ENCODE measurements around the gene AUH.

AUH gene

DNA sequence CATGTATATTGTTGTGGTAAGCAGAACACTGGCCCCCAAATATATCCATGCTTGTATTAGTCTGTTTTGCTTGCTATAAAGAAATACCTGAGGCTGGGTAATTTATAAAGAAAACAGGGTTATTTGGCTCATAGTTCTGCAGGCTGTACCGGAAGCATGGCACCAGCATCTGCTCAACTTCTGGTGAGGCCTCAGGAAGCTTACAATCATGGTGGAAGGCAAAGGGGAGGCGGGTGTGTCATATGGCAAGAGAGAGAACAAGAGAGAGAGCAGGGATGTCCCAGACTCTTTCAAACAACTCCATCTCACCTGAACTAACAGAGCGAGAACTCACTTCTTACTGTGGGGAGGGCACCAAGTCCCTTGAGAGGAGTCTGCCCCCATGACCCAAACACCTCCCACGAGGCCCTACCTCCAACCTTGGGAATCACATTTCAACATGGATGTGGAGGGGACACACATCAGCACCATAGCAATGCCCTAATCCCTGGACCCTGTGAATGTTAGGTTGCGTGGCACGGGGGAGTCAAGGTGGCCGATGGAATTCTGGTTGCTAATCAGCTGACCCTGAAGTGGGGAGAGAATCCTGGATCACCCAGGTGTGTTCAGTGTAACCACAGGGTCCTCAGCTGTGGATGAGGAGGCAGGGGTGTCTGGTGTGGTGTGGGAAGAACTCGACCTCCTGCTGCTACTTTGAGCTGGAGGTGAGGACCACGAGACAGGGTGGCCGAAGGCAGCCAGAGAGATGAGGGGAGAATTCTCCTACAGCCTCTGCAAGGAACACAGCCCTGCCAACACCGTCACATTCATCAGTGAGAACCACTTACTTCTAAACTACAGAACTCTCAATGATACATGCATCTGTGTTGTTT is 172.8 kb downstream of the AUH start:
- no peak for DNase-seq (ENCODE audit: low spot score)

DNA sequence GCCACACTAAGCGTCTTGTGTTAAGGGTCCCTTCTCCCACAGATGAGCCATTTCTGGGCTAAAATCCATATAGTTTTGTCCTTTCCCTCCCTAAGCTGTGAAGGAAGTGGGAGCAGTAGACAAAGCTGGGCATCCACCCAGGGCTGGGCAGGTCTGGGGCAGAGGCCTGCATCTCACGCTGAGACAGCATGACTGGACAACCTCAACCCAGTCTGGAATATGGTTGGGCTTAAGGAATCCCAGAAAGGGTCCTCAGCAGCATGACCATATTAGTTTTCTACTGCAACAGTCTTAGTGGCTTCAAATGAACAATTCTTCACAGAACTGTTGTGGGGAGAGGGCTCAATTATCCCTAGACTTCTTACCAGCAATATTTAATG is 173.8 kb downstream of the AUH start:
- no peak for DNase-seq (ENCODE audit: low spot score)

DNA sequence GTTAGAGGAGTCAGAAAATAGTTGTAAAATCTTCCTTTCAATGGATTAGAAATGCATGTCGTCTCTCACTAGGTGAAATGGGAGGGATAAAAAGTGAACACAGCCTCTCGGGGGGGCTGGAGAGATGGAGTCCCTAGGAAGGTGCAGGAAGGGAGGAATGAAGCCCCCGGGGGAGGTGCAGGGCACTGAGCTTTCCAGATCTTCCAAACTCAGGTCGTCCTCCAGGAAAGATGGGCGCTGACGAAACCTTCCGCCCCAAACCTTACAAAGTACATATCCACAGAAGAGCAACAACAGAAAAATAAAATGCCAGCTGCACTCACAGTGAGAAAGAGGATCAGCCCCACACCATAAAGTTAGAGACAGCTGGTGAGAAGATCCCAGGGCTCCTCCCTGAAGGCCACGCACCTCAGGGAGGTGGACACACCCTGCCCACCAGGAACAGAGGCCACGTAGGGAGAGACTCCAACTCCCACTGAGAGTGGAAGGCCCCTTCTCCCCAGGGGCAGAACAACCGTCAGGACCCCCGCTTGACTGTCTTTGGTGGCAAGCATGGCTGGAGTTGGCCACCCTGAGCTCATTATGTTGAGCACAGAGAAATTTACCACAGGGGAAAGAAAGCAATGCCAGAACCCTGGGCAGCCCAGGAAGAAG is 174.3 kb downstream of the AUH start:
- DNase-seq (ENCODE audit: low spot score): no peak

DNA sequence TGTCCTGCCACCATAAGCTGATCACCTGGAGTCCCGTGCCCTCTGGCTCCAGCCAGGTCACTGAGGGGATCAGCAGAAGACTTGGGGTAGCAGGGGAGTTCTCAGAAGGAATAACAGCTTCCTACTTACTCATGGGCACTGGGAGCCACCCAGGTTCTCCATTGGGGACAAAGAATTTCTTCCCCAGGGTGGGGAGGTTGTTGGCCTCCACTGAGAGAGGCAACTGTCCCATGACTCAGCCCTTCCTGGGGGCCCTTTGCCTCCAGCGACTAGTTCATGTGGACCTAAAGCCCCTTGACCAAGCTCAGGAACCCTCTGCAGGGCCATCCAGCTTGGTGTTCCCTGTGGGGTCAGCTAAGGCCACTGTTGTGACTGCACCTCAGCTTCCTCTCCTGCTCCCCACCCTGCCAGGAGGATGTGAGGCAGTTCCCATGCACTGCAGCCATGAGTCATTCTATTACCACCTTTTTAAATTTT is 175.0 kb downstream of the AUH start:
- DNase-seq (ENCODE audit: low spot score): no peak

DNA sequence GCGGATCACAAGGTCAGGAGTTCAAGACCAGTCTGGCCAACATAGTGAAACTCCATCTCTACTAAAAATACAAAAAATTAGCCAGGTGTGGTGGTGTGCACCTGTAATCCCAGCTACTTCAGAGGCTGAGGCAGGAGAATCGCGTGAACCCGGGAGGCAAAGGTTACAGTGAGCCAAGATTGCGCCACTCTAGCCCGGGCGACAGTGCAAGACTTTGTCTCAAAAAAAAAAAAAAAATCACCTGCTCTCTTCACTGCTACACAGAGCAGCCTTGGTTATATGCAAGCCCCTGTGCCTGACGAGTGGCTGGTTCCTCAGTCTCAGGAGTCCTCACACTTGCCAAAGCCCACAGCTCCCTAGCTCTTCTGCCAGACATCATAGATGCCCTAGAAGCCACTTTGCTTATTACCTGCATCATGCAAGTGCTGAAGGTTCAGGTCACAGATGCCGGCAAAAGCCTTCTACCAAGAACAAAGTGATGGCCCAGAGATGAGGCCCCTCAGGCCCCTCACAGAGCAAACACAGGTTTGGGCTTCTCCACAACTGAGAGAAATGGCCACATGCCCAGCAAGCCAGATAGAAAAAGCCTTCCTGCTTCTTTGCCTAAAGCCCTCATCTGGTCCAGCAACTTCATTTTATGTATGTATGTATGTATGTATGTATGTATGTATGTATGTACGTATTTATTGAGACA is 176.4 kb downstream of the AUH start:
- no peak for DNase-seq (ENCODE audit: low spot score)

DNA sequence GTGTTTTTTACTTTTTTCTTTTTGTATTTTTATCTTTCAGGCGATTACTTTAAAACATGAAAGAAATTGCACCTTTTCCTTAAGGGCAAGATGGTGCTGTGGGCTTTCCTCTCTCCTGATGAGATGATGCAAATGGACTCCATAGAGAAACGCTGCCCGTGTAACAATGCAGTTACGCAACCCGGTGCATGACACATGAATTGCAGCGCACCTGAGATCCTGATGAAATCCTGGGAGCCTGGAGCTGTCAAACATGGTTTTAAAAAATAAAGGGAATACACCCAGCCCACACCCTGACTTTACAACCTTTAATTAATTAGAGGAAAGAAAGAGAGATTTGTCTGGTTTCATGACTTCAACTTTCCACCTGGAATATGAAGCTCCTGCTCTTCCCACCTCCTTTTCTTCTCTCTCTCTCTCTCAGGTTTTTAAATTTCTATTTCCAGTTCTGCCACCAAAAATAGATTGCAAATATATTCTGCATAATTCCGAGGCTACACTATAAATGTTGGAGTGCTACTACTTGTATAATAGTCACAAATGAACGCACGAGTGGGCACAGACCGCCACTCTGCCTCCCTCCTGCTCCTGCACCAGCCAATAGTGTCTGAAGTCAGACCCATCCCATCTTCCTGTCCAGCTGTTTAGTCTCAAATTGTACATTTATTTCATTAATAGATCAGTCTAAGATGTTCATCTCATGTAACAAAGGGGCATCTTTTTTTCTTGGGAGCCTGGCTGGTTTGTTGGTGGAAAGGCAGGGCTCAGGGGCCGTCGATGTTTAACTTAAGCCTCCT is 179.1 kb downstream of the AUH start:
- DNase-seq (ENCODE audit: low spot score): no peak

DNA sequence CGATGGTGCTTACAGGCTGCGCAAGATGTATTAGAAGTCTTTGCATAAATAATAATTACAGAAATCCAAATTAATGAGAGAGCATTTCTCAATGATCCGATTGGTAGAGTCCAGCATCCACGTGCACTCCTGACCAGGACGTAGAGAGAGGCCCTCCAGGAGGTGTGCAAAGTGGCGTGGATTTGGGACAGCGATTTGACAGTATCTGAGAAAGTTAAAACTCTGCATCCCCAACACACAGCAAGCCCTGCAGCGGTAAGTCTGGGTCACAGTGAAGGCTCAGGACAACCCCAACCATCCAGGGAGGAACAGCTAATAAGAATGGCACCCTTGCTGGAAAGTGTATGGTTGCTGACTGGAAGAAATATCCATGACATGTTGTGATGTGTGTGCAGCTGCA is 180.2 kb downstream of the AUH start:
- no peak for DNase-seq (ENCODE audit: low spot score)

DNA sequence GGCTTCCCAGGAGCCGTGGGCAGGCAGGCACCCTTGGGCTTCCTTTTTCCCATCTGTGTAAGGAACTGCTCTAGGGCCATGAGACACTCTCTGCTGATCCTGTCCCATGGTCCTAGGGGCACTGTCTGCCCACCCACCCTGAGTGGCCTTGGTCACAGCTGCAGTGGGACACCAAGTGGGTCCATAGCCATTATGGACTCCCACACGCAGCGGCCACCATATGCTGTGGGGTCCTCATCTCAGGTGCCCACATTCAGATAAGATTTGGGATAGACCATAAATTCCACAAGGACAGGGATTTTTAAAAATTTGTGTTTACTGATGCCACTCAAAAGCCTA is 180.8 kb downstream of the AUH start:
- DNase-seq (ENCODE audit: low spot score): no peak

DNA sequence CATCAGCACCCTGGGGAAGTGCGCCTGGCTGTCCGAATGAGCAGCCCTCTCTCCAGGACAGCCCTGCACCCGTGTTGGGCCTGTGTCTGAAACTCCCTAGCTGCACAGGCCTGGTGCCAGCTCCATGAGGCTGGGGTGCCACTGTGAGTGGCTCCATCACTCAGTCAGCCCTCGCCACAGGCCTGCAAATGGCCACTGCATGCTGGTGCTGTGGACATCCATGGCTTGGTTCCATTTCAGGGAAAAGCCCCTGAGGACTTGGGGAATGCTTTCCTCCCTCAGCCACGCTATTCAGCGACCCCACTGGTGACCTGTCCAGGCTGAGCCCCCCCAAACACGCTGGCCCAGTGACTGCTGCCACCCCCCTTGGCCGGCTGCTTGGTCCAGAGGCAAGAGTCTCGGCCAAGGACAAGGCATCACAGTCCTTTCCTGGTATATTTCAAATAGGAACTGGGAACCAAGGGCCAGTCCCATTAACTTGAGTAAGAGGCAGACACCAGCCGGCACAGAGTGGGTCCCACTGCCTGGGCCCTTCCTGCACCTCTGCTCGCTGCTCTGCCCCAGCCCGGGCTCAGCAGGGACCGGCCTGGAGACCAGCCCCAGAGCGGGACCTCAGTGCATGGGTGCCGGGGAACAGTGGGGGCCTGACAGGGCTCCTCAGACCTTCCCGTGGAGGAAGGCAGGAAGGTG is 181.3 kb downstream of the AUH start:
- DNase-seq (ENCODE audit: low spot score): no peak

DNA sequence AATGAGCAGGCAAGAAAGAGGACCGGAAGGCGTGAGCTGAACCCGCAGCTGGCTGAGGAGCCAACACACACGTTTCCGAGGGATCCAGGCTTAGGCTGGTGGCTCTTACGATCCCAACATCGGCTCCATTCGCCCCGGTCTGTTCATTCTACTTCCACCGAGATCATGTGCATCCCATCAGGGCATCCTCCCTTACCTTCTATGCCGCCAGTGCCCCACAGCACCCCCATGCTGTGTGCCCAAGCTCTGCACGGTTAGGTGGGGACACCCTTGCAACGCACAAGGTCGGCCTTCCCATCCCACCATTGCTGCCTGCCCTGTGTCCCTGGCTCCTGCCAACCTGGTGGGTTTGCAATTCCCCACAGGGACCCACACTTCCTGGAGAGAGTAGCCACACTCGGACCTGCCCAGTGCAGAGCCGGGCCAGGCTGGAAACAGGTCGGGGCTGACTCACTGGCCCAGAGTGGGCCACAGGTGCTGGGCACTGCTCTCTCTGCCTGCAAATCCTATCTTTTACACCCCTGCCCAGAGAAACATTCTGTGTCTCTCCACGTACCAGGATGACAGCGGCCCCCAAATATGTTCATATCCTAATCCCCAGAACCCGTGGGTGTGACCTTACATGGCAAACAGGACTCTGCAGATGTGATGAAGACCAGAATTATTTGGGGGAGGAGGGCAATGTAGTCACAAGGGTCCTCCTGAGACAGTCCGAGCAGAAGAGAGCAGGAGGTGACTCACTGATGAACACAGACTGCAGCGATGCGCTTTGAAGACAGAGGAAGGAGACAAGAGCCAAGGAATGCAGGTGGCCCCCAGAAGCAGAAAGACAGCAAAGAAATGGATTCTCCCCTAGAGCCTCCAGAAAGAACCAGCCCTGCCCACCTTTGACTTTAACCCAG is 182.2 kb downstream of the AUH start:
- DNase-seq (ENCODE audit: low spot score): no peak

DNA sequence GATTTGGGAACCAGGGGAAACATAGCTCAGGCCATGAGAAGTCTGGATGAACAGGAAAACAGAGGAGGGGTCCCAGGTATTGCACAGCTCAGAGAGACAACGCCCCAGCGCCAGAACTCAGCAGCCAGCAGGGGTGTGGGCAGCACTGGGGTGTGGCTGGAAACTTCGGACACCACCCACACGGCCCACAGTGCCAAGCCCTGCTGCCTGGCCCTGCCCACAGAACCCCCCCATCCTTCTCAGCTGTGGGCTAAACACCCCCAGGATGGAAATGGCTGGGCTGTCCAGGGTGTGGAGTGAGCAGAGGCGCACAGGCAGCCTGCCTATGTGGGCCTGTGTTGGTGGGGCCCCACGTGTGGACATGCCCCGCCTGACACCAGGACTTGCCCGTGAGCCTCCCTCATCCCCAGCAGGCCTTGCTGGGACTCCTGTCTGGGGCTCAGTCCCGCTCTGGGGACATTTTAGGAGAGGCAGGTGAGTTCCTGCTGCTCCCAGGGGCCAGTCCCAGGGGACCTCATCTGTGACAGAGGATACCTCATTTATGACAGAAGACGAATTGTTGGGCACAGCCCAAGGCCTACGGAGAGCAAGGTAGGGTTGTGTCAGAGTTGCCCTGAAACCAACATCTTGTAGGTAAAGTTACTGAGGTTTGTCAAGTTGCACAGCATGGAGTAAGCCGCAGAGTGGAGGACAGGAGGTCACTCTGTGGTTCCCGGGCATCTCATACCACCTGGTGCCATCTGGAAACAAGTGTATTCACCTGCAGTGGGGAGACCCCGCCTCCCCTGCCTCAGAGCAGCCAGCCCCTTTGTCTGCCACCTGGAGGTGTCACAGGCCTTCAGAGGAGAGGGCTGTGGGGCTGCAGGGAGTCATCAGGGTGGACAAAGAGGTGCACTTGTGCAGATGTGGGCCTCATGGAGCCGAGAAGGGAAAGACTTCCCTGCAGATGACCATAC is 183.2 kb downstream of the AUH start:
- no peak for DNase-seq (ENCODE audit: low spot score)

DNA sequence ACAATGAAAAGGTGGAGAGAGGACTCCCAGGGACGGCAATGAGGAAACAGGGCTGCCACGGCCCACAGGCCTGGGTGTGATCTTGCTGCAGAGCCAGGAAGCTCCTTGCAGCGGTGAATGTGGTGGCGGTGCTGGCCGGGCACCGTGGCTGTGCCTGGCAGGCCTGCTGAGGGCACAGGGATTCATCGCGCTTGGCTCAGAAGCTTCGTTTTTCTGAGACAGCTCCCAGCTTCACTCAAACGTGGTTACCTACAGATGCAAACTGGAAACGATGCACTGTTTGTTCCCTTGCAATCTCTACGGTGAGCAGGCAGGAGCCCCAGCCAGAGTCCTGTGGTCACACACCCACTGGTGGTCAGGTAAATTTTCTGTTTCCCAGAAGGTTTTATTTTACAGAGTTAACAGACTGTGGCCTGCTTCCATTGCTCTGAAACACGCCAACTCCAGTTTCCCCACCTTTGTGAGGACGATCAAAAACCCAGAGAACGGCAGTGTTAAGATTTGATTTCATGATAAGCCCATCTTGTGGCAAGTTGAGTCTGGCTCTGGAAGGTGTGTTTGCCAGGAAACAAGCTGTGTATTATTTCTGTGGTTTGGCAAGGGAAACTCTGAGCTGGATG is 183.9 kb downstream of the AUH start:
- no peak for DNase-seq (ENCODE audit: low spot score)

DNA sequence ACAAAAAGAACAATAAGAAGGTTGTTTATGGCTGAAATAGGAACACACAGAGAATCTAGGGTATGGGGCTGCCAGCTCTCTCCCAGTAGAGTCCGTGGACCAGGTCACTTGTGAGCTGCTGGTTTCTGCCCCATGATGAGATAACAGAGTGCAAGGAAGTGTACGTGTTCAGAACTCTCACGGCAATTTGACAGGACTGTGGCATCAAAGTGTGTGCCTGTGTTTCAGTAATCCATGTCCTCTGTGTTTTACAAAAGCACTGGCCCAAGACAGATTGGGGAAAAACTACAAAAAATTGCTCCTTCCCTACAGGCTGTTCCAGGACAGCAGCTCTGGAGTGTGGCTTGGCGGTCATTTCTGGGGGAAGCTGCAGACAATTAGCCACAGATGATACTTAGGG is 184.6 kb downstream of the AUH start:
- DNase-seq (ENCODE audit: low spot score): no peak

DNA sequence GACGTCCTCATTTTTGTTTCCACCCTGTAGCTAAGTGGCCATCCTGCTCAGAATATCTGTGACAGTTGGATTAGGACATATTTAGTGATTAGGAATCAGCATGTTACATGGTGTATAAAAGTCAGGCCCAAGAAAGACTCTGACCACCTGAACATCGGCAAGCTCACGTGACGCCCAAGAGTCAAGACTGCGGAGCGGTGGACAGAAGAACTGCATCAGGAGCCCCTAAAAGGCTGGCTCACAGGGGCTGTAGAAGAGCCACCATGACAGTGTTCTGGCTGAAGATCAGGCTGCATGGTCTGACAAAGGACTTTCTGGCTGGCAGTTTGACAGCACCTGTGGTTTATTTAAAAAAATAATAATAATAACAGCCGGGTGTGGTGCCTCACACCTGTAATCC is 185.3 kb downstream of the AUH start:
- DNase-seq (ENCODE audit: low spot score): no peak

DNA sequence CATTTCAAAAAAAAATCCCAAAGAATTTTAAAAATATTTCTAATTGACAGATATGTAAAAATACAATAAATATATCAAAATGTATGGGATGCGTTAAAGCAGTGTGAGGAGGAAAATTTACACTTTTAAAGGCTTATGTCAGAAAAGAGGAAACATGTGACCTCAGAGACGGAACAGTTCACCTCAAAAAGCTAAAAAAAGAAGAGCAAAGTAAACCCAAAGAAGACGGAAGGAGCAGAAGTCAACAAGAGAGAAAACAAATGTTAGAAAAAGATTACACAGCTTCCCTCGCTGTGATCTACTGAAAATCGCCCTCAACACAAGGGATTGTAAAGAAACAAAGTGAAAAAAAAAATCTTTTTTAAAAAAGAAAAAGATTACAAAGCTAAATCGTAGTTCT is 186.9 kb downstream of the AUH start:
- no peak for DNase-seq (ENCODE audit: low spot score)

DNA sequence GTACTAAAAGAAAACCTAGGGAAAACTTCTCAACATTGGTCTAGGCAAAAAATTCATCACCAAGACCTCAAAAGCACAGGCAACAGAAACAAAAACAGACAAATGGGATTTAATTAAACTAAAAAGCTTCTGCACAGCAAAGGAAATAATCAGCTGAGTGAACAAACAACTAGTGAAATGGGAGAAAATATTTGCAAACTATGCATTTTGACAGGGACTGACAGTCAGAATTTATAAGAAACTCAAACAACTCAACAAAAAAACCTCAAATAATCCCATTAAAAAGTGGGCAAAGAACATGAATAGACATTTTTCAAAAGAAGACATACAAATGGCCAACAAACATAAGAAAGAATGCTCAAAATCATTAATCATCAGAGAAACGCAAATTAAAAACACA is 189.4 kb downstream of the AUH start:
- DNase-seq (ENCODE audit: low spot score): no peak

DNA sequence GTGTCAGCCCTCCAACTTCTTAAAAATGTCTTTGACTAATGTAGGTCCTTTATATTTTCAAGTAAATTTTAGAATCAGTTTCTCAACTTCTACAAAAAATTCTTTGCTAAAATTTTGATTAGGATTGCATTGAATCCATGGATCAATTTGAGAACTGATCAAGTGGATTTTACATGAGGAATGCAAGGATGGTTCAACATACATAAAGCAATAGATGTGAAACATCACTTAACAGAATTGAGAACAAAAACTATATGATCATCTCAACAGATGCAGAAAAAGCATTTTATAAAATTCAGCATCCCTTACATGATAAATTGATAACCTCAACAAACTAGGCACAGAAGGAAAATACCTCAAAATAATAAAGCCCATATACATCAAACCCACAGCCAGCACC is 190.8 kb downstream of the AUH start:
- DNase-seq (ENCODE audit: low spot score): no peak

DNA sequence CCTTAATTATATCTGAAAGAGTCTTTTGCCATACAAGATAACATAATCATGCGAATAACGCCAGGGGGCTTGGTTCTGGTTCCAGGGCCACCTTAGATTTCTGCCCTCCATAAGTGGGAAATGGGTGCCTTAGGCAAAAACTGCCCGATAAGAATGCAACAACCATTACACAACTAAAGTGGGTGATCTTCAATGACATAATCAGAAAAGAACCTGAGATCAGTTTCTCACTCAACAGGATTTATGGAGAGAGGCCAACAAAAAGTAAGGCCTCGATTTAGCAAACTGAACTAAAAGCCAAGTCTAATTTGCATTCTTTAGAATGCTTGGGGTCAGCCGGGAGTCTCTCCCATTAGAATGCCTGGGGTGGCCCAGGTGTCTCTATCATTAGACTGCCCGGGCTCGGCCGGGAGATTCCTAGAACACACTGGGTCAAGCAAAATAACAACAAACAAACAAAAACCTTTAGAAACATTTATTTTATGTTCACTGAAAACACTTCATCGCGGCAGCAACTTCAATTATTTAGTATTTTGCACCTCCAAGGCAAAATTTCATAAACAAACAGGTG is 194.8 kb downstream of the AUH start:
- no peak for DNase-seq (ENCODE audit: low spot score)
